ENCODE data around the gene SLC25A34. TPM values are rescaled to one million over a fixed set of nuclear protein-coding genes. Genes with fewer than 3 reads are reported as not detected.

Gene SLC25A34
- total RNA-seq, 2 donors from 2014 or later = 0.23 to 1.9 TPM

- no peak overlapping the region for H3K27ac Mint-ChIP-seq
- H3K36me3 Mint-ChIP-seq = no peaks in the 10 kb centered on the region
- ATAC-seq = no peak
- DNase-seq (ENCODE audit: low spot score in 2 of 2) = no peak
- H3K9me3 Mint-ChIP-seq = no peaks in the 10 kb centered on the region
Observed at GRCh38 chr1:15771836-15772515, 35.9 kb downstream of the SLC25A34 start.

- Mint-ChIP-seq H3K27ac (no peak overlapping the region), H3K36me3 (no peaks in the 10 kb centered on the region), H3K9me3 (no peaks in the 10 kb centered on the region)
- no peak for ATAC-seq
- DNase-seq (ENCODE audit: low spot score in 2 of 2) = no peak
Observed at GRCh38 chr1:15775706-15776105, 39.6 kb downstream of the SLC25A34 start.

GRCh38 chr1:15777909-15778707 is 42.0 kb downstream of the SLC25A34 start:
- no peak overlapping the region for H3K27ac Mint-ChIP-seq
- no peak for ATAC-seq
- H3K36me3 Mint-ChIP-seq = no peaks in the 10 kb centered on the region
- no peak for DNase-seq (ENCODE audit: low spot score in 2 of 2)
- H3K9me3 Mint-ChIP-seq = no peaks in the 10 kb centered on the region

- H3K9me3 Mint-ChIP-seq = no peaks in the 10 kb centered on the region
- no peaks in the 10 kb centered on the region for H3K36me3 Mint-ChIP-seq
- H3K27ac Mint-ChIP-seq = no peak overlapping the region
- DNase-seq (ENCODE audit: low spot score in 2 of 2) (no peak), ATAC-seq (no peak)
Observed at GRCh38 chr1:15785683-15786082, 49.6 kb downstream of the SLC25A34 start.

- H3K27ac Mint-ChIP-seq = no peak overlapping the region
- DNase-seq (ENCODE audit: low spot score in 2 of 2) (no peak), ATAC-seq (no peak)
- no peaks in the 10 kb centered on the region for H3K9me3 Mint-ChIP-seq
- H3K36me3 Mint-ChIP-seq = no peaks in the 10 kb centered on the region
Observed at GRCh38 chr1:15786581-15786980, 50.5 kb downstream of the SLC25A34 start.

- DNase-seq (ENCODE audit: low spot score in 2 of 2) = no peak
- Mint-ChIP-seq H3K9me3 (no peaks in the 10 kb centered on the region), H3K36me3 (no peaks in the 10 kb centered on the region), H3K27ac (peak overlapping the region in 1 of 2 donors; percentile 77)
- ATAC-seq = no peak
Observed at GRCh38 chr1:15788624-15789301, 52.7 kb downstream of the SLC25A34 start.

Other genes starting within 250 kb of the SLC25A34 start
- gene CASP9, start 212.0 kb upstream of the SLC25A34 start, total RNA-seq = 10 to 100 TPM; 12.0 to 16.9 TPM
- gene DNAJC16, start 209.4 kb upstream of the SLC25A34 start, total RNA-seq = 10 to 100 TPM in 1 of 2 donors, 1 to 10 TPM in 1; 4.6 to 10.9 TPM
- gene AGMAT, start 151.2 kb upstream of the SLC25A34 start, total RNA-seq = 10 to 100 TPM; 15.3 to 16.6 TPM
- gene DDI2, start 118.8 kb upstream of the SLC25A34 start, total RNA-seq = 10 to 100 TPM; 23.9 to 32.2 TPM
- gene PLEKHM2, start 51.9 kb upstream of the SLC25A34 start, total RNA-seq = 10 to 100 TPM; 46.5 to 48.0 TPM
- not detected for gene TMEM82, start 6.2 kb downstream of the SLC25A34 start, total RNA-seq
- under 1 TPM in 1 of 2 donors, not detected in 1; 0.21 TPM for gene FBLIM1, start 22.5 kb downstream of the SLC25A34 start, total RNA-seq
- 1 to 10 TPM; 2.2 to 2.5 TPM for gene UQCRHL, start 71.4 kb downstream of the SLC25A34 start, total RNA-seq
- gene SPEN, start 111.4 kb downstream of the SLC25A34 start, total RNA-seq = 10 to 100 TPM; 52.1 to 63.4 TPM
- gene ZBTB17, start 239.8 kb downstream of the SLC25A34 start, total RNA-seq = 10 to 100 TPM; 44.7 to 54.9 TPM

Measured in activated naive CD4-positive, alpha-beta T cell treated with anti-CD3 and anti-CD28 coated beads, Interleukin-2, amount 50 U/mL, for 72 hours (primary cell).